K562 (cell line): ENCODE measurements around the gene FAM217B. TPM values are rescaled to one million over a fixed set of nuclear protein-coding genes. Genes with fewer than 3 reads are reported as not detected.

Experiments used
- GTF2F1 ChIP-seq: IDR thresholded peaks from 2 replicates; pipeline ENCODE4 v1.6.1; 2011; ENCODE audit warnings: low read depth, low read length, improper control_type of control experiment
- HOXB6 ChIP-seq: fragments of 250-450 bp; sonication (Bioruptor Pico); IDR thresholded peaks from 2 replicates; pipeline ENCODE4 v1.5.1; 2022; ENCODE audit warnings: mild to moderate bottlenecking, borderline replicate concordance
- JUND ChIP-seq, 2 experiments: IDR thresholded peaks; 2 replicates in 1 of 2; 3 replicates in 1 of 2; pipeline ENCODE4 v1.6.1; 2011; ENCODE audit warnings: borderline replicate concordance in 2 of 2, low read depth in 2 of 2, low read length in 2 of 2, improper control_type of control experiment in 1 of 2, missing biosample characterization in 1 of 2, missing genetic modification characterization in 1 of 2, missing genetic modification reagents in 1 of 2
- MYC ChIP-seq, 2 experiments: fragments of 250-450 bp in 1 of 2; sonication (Bioruptor Pico) in 1 of 2; IDR thresholded peaks; 2 replicates each; pipeline versions ENCODE4 v1.5.1 to v1.6.1; 2012 to 2021; ENCODE audit warnings: low read depth in 2 of 2, borderline replicate concordance in 1 of 2, improper control_type of control experiment in 1 of 2, low read length in 1 of 2, mild to moderate bottlenecking in 1 of 2, moderate library complexity in 1 of 2
- NR2C1 ChIP-seq, 2 experiments: fragments of 450-650 bp; IDR thresholded peaks; 2 replicates each; pipeline ENCODE4 v1.6.1; 2017; ENCODE audit warnings: mild to moderate bottlenecking in 2 of 2, antibody characterized with exemption in 1 of 2, inconsistent platforms in 1 of 2, missing compliant biosample characterization in 1 of 2, missing genetic modification characterization in 1 of 2
- PTRF ChIP-seq: fragments of 450-650 bp; IDR thresholded peaks from 2 replicates; pipeline ENCODE4 v1.6.1; 2016; ENCODE audit warnings: mild to moderate bottlenecking, missing genetic modification characterization, missing compliant biosample characterization
- SMARCA4 ChIP-seq: fragments of 450-650 bp; IDR thresholded peaks from 2 replicates; pipeline ENCODE4 v1.6.1; 2016
- polyA plus RNA-seq, 8 experiments: library from polyadenylated mRNA; depleted of rRNA in 4 of 8; stranded (reverse) in 5 of 8; unstranded in 3 of 8; fragments of >200 nt; fragmentation: Nextera tagmentation in 2 of 8; fragmentation: Illumina TruSeq in 1 of 8; extraction: Ambion mirVana in 2 of 8; extraction: Trizol in 1 of 8; gene quantifications; 2 replicates each; pipeline versions ENCODE4 v1.2.1 to v1.2.3, GENCODE V29; 2011 to 2014; ENCODE audit warnings: inconsistent platforms in 1 of 8, missing spikeins in 1 of 8
- total RNA-seq, 7 experiments: library from RNA; depleted of rRNA in 6 of 7; stranded (reverse); fragments of >200 nt in 6 of 7; fragmentation: Illumina TruSeq in 2 of 7; extraction: Trizol in 2 of 7; gene quantifications; 2 replicates each; pipeline versions ENCODE4 v1.2.1 to v1.2.3, GENCODE V29; 2011 to 2021; ENCODE audit warnings: low replicate concordance in 1 of 7
- TF ChIP-seq, protein P1 (sequence below): fragments of 250-450 bp; sonication (Bioruptor Pico); IDR thresholded peaks from 2 replicates; pipeline ENCODE4 v1.8.0; 2021; ENCODE audit warnings: mild to moderate bottlenecking, moderate library complexity
- TF ChIP-seq, protein P2 (sequence below), 2 experiments: IDR thresholded peaks; 2 replicates each; pipeline ENCODE4 v1.6.1; 2011; ENCODE audit warnings: borderline replicate concordance in 1 of 2, control low read depth in 1 of 2, low read depth in 1 of 2, low read length in 1 of 2, mild to moderate bottlenecking in 1 of 2, mixed read lengths in 1 of 2, moderate library complexity in 1 of 2; ENCODE audit not compliant: insufficient read depth in 1 of 2, insufficient read length in 1 of 2, poor library complexity in 1 of 2, severe bottlenecking in 1 of 2; ENCODE audit errors: extremely low read depth in 1 of 2
- TF ChIP-seq, protein P3 (sequence below), 3 experiments: fragments of 200-800 bp in 1 of 3; fragments of 250-450 bp in 1 of 3; fragments of 450-650 bp in 1 of 3; sonication (Bioruptor Pico) in 1 of 3; sonication (Bioruptor generic) in 1 of 3; formaldehyde crosslinking in 1 of 3; IDR thresholded peaks; 2 replicates each; pipeline versions ENCODE4 v1.6.1 to v1.8.0; 2016 to 2022; ENCODE audit warnings: mild to moderate bottlenecking in 2 of 3, missing genetic modification characterization in 2 of 3, missing compliant biosample characterization in 1 of 3, moderate library complexity in 1 of 3
- TF ChIP-seq, protein P4 (sequence below): fragments of 200-400 bp; formaldehyde crosslinking; IDR thresholded peaks from 2 replicates; pipeline ENCODE4 v1.6.1; 2017; ENCODE audit warnings: mild to moderate bottlenecking, low read depth, low read length, moderate library complexity

FAM217B gene
- total and polyA plus RNA-seq, 9 of the 15 experiments (the other 6 are each of a cell fraction or from before 2014, with no cell fraction given): 4.8 to 11.4 (median 6.9) TPM

DNA sequence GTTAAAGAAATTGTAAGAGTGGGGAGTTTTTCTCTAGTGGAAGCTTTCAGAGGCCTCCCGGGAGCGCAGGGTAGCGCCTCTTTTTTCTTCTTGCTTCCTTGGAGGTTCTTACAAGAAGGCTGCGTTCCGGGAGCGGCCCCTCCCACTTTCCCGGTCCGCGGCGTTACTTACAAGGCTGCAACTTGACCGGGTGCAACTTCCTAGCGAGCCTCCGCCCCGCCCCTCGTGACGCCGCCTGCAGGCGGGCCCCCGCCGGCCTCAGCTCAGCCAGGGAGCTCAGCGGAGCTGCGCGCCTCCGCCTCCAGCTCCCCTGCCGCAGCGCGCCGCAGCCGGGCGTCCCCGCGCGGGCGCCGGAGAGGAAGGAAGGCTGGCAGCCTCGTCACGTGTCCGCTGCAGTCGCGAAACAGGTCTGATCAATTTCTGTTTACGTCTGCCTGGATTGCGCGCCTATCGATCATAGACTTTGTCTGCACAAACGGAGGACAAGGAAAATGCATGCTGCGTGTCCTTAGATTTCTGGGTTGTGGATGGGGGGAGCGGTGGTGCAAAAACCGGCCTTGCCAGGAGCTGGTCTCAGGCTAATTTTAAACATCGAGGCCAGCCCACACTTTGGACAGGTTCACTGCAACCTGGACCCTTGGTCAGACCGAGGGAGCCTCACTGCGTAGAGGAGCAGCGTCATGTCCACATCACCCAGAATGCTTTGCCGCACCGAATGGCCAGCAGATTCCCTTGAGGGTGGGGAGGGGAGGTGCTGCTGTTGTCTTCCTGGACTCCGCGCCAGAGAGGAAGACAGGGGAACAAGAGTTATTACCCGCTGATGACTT lies at the start of gene FAM217B, which contains the start of gene PPP1R3D (continued):
- TF ChIP-seq PTRF (tag) (no peak), HOXB6 (CRISPR knock-in tag) (no peak), MYC (IDR thresholded peaks at IDR 0.05; ENCODE audit: low read depth, low read length) (peak; percentile 54; the same call in 1 of the 2 replicates), MYC (CRISPR knock-in tag; IDR thresholded peaks at IDR 0.05; ENCODE audit: borderline replicate concordance, low read depth) (no peak), SMARCA4 (no peak; the same call in 1 of the 2 replicates), JUND (IDR thresholded peaks at IDR 0.05; ENCODE audit: borderline replicate concordance, low read depth, low read length) (peak; percentile 55; the same call in 1 of the 2 replicates), JUND (tag; IDR thresholded peaks at IDR 0.05; ENCODE audit: borderline replicate concordance, low read depth, low read length) (peak; percentile 13; the same call in 2 of the 3 replicates), GTF2F1 (no peak), NR2C1 (IDR thresholded peaks at IDR 0.05) (no peak), NR2C1 (tag; IDR thresholded peaks at IDR 0.05) (no peak)
- TF ChIP-seq, protein P1, sequence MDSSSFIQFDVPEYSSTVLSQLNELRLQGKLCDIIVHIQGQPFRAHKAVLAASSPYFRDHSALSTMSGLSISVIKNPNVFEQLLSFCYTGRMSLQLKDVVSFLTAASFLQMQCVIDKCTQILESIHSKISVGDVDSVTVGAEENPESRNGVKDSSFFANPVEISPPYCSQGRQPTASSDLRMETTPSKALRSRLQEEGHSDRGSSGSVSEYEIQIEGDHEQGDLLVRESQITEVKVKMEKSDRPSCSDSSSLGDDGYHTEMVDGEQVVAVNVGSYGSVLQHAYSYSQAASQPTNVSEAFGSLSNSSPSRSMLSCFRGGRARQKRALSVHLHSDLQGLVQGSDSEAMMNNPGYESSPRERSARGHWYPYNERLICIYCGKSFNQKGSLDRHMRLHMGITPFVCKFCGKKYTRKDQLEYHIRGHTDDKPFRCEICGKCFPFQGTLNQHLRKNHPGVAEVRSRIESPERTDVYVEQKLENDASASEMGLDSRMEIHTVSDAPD (CRISPR knock-in tag): no peak
- TF ChIP-seq, protein P2, sequence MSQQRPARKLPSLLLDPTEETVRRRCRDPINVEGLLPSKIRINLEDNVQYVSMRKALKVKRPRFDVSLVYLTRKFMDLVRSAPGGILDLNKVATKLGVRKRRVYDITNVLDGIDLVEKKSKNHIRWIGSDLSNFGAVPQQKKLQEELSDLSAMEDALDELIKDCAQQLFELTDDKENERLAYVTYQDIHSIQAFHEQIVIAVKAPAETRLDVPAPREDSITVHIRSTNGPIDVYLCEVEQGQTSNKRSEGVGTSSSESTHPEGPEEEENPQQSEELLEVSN (IDR thresholded peaks at IDR 0.05; ENCODE audit: borderline replicate concordance in 1 of 2, extremely low read depth in 1 of 2, insufficient read depth in 1 of 2, insufficient read length in 1 of 2, low read depth in 1 of 2, low read length in 1 of 2, poor library complexity in 1 of 2, severe bottlenecking in 1 of 2): peak; percentile 59 to 83
- TF ChIP-seq, protein P3, sequence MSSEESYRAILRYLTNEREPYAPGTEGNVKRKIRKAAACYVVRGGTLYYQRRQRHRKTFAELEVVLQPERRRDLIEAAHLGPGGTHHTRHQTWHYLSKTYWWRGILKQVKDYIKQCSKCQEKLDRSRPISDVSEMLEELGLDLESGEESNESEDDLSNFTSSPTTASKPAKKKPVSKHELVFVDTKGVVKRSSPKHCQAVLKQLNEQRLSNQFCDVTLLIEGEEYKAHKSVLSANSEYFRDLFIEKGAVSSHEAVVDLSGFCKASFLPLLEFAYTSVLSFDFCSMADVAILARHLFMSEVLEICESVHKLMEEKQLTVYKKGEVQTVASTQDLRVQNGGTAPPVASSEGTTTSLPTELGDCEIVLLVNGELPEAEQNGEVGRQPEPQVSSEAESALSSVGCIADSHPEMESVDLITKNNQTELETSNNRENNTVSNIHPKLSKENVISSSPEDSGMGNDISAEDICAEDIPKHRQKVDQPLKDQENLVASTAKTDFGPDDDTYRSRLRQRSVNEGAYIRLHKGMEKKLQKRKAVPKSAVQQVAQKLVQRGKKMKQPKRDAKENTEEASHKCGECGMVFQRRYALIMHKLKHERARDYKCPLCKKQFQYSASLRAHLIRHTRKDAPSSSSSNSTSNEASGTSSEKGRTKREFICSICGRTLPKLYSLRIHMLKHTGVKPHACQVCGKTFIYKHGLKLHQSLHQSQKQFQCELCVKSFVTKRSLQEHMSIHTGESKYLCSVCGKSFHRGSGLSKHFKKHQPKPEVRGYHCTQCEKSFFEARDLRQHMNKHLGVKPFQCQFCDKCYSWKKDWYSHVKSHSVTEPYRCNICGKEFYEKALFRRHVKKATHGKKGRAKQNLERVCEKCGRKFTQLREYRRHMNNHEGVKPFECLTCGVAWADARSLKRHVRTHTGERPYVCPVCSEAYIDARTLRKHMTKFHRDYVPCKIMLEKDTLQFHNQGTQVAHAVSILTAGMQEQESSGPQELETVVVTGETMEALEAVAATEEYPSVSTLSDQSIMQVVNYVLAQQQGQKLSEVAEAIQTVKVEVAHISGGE (CRISPR knock-in tag; IDR thresholded peaks at IDR 0.05): peak in 1 of 3 experiments; percentile 78; a peak in 3 of 6 replicates
- TF ChIP-seq, protein P4, sequence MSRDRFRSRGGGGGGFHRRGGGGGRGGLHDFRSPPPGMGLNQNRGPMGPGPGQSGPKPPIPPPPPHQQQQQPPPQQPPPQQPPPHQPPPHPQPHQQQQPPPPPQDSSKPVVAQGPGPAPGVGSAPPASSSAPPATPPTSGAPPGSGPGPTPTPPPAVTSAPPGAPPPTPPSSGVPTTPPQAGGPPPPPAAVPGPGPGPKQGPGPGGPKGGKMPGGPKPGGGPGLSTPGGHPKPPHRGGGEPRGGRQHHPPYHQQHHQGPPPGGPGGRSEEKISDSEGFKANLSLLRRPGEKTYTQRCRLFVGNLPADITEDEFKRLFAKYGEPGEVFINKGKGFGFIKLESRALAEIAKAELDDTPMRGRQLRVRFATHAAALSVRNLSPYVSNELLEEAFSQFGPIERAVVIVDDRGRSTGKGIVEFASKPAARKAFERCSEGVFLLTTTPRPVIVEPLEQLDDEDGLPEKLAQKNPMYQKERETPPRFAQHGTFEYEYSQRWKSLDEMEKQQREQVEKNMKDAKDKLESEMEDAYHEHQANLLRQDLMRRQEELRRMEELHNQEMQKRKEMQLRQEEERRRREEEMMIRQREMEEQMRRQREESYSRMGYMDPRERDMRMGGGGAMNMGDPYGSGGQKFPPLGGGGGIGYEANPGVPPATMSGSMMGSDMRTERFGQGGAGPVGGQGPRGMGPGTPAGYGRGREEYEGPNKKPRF: no peak
